Osteocyte (in vitro differentiated cells): ENCODE data around the gene BRINP3. TPM values are rescaled to one million over a fixed set of nuclear protein-coding genes. Genes with fewer than 3 reads are reported as not detected.

Source experiments
- DNase-seq: peaks from one replicate; pipeline ENCODE4 v3.0.0; 2021; ENCODE audit warnings: mixed read lengths; ENCODE audit not compliant: unreplicated experiment; ENCODE audit errors: extremely low spot score
- H3K27ac Mint-ChIP-seq: one replicate; pipeline ENCODE4 v1.8.0; 2021; ENCODE audit warnings: mild to moderate bottlenecking, mixed read lengths; ENCODE audit not compliant: unreplicated experiment
- H3K27me3 Mint-ChIP-seq: one replicate; pipeline ENCODE4 v1.8.0; 2021; ENCODE audit warnings: mixed read lengths; ENCODE audit not compliant: unreplicated experiment
- H3K36me3 Mint-ChIP-seq: one replicate; pipeline ENCODE4 v1.8.0; 2021; ENCODE audit warnings: mixed read lengths; ENCODE audit not compliant: unreplicated experiment
- H3K4me1 Mint-ChIP-seq: one replicate; pipeline ENCODE4 v1.8.0; 2021; ENCODE audit warnings: mixed read lengths; ENCODE audit not compliant: unreplicated experiment
- H3K4me3 Mint-ChIP-seq: one replicate; pipeline ENCODE4 v1.8.0; 2021; ENCODE audit warnings: mild to moderate bottlenecking, moderate library complexity, mixed read lengths; ENCODE audit not compliant: unreplicated experiment
- H3K9me3 Mint-ChIP-seq: one replicate; pipeline ENCODE4 v1.8.0; 2021; ENCODE audit warnings: mixed read lengths; ENCODE audit not compliant: unreplicated experiment
- CTCF ChIP-seq: fragments of 200-600 bp; sonication (generic); IDR thresholded peaks from 2 replicates; pipeline ENCODE4 v1.5.0; 2021; ENCODE audit warnings: antibody characterized with exemption, mild to moderate bottlenecking, moderate library complexity
- total RNA-seq: library from RNA; stranded (reverse); gene quantifications from 2 replicates; pipeline ENCODE4 v1.2.1, GENCODE V29; 2021

Gene BRINP3
- total RNA-seq, 1 donor from 2014 or later, result 0.38 TPM

- H3K4me1 Mint-ChIP-seq, result no peaks in the 10 kb centered on the region
- peaks cover 15% of the 10 kb centered on the region for H3K9me3 Mint-ChIP-seq
- TF ChIP-seq CTCF, result no peak
- H3K27me3 Mint-ChIP-seq, result no peaks in the 10 kb centered on the region
- peaks cover 2% of the 10 kb centered on the region for H3K36me3 Mint-ChIP-seq
- no peak for DNase-seq
- H3K4me3 Mint-ChIP-seq, result no peak overlapping the region
- no peak overlapping the region for H3K27ac Mint-ChIP-seq
Observed at GRCh38 chr1:190403402-190403801, 74.3 kb downstream of the BRINP3 start.

- Mint-ChIP-seq H3K9me3 (peaks cover 19% of the 10 kb centered on the region), H3K27me3 (no peaks in the 10 kb centered on the region), H3K27ac (no peak overlapping the region), H3K4me3 (no peak overlapping the region), H3K36me3 (peaks cover 2% of the 10 kb centered on the region), H3K4me1 (no peaks in the 10 kb centered on the region)
- DNase-seq, result no peak
- TF ChIP-seq CTCF, result no peak
Observed at GRCh38 chr1:190399233-190399632, 78.4 kb downstream of the BRINP3 start.

- Mint-ChIP-seq H3K4me1 (no peaks in the 10 kb centered on the region), H3K4me3 (no peak overlapping the region), H3K36me3 (no peaks in the 10 kb centered on the region), H3K27me3 (no peaks in the 10 kb centered on the region), H3K27ac (no peak overlapping the region), H3K9me3 (no peaks in the 10 kb centered on the region)
- no peak for DNase-seq
- no peak for TF ChIP-seq CTCF
Observed at GRCh38 chr1:190391582-190391981, 86.1 kb downstream of the BRINP3 start.

- H3K27ac Mint-ChIP-seq, result no peak overlapping the region
- no peaks in the 10 kb centered on the region for H3K36me3 Mint-ChIP-seq
- peaks cover 4% of the 10 kb centered on the region for H3K27me3 Mint-ChIP-seq
- no peak for TF ChIP-seq CTCF
- H3K4me1 Mint-ChIP-seq, result peaks cover 6% of the 10 kb centered on the region
- no peak for DNase-seq
- no peak overlapping the region for H3K4me3 Mint-ChIP-seq
- no peaks in the 10 kb centered on the region for H3K9me3 Mint-ChIP-seq
Observed at GRCh38 chr1:190377991-190378390, 99.7 kb downstream of the BRINP3 start.

GRCh38 chr1:190377294-190377693 lies 100.4 kb downstream of the BRINP3 start:
- H3K4me1 Mint-ChIP-seq, result peaks cover 6% of the 10 kb centered on the region
- peaks cover 2% of the 10 kb centered on the region for H3K27me3 Mint-ChIP-seq
- DNase-seq, result no peak
- no peak for TF ChIP-seq CTCF
- no peaks in the 10 kb centered on the region for H3K9me3 Mint-ChIP-seq
- no peak overlapping the region for H3K4me3 Mint-ChIP-seq
- H3K27ac Mint-ChIP-seq, result no peak overlapping the region
- H3K36me3 Mint-ChIP-seq, result no peaks in the 10 kb centered on the region
